ENCODE results near the gene OGDHL.
"Not testable (repeated sequence)": the region's sequence is repeated elsewhere in the genome, so short reads cannot be mapped to it uniquely, and the experiment has no call there.

Gene OGDHL

GRCh38 chr10:49738616-49739360, 23.3 kb downstream of the OGDHL start:
- DNase-seq (ENCODE audit: low spot score) = no peak

GRCh38 chr10:49737474-49738201, 24.5 kb downstream of the OGDHL start:
- DNase-seq (ENCODE audit: low spot score) = no peak

DNA sequence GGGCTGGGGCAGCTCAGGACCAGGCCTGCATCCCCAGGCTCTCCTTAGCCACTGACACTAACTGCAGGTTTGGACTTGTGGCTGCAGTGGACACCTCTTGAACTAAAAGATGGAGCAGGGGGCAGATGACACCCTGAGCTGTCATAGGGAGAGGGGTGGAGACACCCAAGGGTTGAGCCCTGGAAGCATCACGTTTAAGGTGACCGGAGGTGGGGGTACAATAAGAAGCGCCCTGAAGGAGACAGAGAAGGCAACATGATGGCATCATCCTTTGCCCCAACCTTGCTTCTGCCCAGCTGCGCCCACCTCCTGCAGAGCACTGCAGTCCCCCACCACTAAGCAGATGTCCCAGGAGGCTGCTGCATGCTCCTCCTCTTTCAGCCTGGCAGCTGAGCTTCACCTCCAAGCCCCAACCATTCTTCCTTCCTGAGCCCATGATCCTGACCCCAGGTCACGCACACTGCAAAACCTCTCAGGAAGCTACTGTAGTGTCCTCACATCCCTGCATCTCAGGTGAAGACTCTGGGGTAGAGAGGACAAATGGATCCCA, 25.5 kb downstream of the OGDHL start:
- no peak for DNase-seq (ENCODE audit: low spot score)

DNA sequence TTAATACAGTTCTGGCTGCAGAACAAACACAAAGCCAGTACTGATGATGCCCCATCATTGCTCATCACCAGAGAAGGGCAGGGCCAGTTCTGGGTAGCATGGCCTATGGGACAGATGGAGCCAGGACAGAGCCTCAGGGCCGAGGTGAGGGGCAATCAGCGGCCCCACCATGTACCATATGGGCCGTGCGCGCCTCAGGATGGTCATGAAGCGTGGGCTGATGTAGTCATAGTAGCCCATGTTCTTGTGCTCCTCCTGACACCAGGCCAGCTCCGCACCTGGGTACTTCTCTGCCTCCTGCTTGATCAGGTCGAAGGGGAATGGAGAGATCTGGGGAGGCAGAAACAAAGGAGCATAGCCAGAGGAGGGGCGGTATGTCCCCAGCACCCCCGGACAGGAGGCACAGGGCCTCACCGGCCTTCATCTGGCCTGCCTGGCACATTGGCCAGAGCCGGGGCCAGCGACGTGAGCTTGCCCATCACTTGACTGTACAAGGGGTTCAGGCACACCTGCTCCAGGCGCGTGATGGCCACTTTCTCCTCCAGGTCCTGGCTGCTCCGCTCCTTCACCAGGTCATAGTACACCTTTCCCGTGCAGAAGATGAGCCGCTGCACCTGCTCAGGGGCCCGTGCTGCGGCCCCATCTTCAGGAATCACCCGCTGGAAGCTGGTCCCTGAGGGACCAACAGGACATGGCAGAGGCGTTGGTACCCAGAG, 26.1 kb downstream of the OGDHL start:
- DNase-seq (ENCODE audit: low spot score) = no peak

- no peak for DNase-seq (ENCODE audit: low spot score)
These were observed 27.0 kb downstream of the OGDHL start for GRCh38 chr10:49735161-49735560.

DNA sequence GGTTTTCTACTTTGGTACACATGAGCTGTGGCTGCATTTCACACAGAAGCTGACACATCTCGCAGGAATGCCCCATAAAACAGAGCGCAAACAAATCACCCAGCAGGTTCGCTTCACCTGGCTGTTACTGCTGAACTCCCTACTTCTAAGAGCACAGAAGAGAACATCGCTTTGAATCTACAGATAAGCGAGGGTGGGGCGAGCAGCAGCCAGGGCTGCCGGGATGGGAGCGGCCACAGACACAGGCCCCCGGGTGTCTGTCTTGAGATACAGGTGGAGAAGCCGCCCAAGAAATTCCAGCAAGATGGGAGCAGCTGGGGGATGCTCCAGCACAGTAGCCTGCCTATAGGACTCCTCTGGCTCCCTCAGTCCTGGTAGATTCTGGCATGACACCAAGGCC, 27.4 kb downstream of the OGDHL start:
- no peak for DNase-seq (ENCODE audit: low spot score)

DNA sequence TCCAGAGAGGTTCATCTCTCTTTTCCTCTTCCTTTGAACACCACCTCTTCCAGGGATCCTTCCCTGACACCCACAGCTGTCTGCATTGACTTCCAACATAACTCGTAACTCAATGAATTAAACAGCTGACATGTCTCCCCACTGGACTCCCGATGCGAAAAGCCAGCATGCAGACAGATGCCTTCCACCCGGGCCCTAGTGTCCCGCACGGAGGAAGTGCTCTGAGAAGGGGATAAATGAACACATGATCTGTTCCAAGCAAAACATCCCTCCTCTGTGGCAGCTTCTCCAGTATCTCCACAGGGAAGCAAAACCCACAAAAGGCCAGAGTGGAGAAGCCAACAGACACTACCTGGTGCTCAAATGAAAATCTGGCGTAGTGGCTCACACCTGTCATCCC, 28.3 kb downstream of the OGDHL start:
- no peak for DNase-seq (ENCODE audit: low spot score)

GRCh38 chr10:49726593-49726992, 35.5 kb downstream of the OGDHL start:
- DNase-seq (ENCODE audit: low spot score) = no peak

GRCh38 chr10:49715157-49715556, 47.0 kb downstream of the OGDHL start:
- DNase-seq (ENCODE audit: low spot score) = not testable (repeated sequence)

GRCh38 chr10:49713266-49713665, 48.9 kb downstream of the OGDHL start:
- no peak for DNase-seq (ENCODE audit: low spot score)

GRCh38 chr10:49711481-49711880, 50.6 kb downstream of the OGDHL start:
- DNase-seq (ENCODE audit: low spot score) = no peak

GRCh38 chr10:49710966-49711365, 51.2 kb downstream of the OGDHL start:
- no peak for DNase-seq (ENCODE audit: low spot score)

DNA sequence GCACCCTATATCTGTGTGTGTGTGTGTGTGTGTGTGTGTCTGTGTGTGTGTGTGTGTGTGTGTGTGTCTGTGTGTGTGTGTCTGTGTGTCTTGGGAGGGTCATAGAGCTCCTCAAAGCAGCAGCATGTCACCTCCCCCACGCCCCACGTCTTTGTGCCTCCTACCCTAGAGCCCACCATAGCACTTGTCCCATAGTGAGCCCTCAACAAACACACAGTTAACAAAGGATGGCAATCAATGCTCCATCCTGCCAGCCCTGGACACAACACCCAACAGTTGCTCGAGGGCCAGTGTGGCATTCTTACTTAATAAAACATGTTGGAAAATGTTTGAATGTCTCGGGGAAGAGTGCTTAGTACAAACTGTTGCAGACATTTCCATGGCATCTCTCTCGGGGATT, 52.2 kb downstream of the OGDHL start:
- no peak for DNase-seq (ENCODE audit: low spot score)

DNA sequence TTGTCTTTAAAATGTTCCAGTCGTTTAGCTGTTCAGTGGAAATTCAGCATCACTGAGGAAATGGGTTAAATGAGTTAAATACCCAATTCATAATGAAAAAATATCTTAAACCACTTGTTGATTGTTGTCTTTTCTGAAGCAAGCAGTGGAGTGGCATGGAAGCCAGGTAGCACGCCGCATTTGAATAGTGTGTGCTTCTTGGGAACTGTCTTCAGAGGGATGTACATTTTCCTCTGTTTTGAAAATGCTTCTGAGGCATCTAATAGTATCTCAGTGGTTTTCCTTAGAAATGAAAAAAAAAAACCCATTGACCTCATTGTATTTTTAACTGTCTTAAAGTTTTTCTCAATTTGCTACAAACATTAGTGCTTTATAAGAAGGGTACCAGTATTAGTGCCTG, 54.5 kb downstream of the OGDHL start:
- no peak for DNase-seq (ENCODE audit: low spot score)

GRCh38 chr10:49700997-49701396, 61.1 kb downstream of the OGDHL start:
- DNase-seq (ENCODE audit: low spot score) = no peak

DNA sequence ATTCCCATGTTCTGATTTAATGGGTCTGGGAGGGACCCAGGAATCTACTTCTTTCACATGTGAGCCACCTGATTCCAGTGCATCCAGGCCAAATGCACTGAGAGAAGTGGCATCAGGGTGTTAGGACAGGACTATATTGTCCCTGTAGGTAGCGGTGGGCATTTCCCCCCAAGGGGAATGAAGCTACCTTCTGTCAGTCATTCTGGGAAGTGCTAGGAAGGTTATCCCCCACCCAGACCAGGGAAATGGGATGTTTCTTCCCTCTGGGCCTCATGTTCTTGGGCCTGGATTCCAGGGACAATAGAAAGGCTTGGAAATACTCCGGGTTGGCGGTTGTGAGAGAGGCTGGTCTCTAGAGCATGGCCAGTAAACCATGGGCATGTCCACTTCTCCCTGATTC, 61.9 kb downstream of the OGDHL start:
- no peak for DNase-seq (ENCODE audit: low spot score)

- DNase-seq (ENCODE audit: low spot score) = no peak
These were observed 63.4 kb downstream of the OGDHL start for GRCh38 chr10:49698679-49699078.

DNA sequence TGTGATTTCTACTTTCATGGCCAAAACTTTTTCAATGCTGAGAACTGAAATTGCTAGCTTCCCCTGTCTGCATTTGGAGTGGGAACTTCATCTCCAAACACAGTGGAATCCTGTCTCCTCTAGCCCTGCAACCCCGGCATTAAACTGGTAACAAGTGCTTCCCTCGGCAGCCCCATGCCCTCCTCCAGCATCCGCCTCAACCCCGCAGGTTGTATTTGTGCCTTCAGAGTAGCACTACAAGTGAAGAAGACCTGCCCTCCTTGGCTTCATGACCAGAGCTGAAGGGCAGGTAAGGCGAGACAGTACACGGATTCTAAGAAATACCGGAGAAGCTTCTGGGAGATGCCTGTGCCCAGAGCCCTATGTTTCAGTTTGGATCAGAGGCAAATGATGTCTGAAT, 65.8 kb downstream of the OGDHL start:
- no peak for DNase-seq (ENCODE audit: low spot score)

DNA sequence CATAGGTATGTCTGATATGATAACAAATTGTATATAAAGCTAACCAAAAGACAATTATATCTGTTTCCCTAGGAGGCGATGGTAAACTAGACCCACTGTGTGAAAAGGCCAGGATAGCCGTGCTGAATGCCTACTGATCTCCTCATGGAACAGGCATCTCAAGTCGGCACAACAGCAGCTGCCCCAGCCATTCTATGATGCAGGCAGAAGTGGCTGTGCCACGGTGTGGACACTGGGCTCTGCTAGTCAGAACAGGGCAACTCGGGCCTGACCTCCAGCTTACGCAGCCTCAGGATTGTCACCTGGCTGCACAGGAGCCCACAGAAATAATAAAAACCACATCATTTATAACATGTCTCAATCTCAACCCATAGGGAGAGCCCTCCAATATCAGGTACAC, 67.7 kb downstream of the OGDHL start:
- no peak for DNase-seq (ENCODE audit: low spot score)

- DNase-seq (ENCODE audit: low spot score) = no peak
These were observed 70.5 kb downstream of the OGDHL start for GRCh38 chr10:49691588-49691987.

- no peak for DNase-seq (ENCODE audit: low spot score)
These were observed 71.3 kb downstream of the OGDHL start for GRCh38 chr10:49690698-49691356.

DNA sequence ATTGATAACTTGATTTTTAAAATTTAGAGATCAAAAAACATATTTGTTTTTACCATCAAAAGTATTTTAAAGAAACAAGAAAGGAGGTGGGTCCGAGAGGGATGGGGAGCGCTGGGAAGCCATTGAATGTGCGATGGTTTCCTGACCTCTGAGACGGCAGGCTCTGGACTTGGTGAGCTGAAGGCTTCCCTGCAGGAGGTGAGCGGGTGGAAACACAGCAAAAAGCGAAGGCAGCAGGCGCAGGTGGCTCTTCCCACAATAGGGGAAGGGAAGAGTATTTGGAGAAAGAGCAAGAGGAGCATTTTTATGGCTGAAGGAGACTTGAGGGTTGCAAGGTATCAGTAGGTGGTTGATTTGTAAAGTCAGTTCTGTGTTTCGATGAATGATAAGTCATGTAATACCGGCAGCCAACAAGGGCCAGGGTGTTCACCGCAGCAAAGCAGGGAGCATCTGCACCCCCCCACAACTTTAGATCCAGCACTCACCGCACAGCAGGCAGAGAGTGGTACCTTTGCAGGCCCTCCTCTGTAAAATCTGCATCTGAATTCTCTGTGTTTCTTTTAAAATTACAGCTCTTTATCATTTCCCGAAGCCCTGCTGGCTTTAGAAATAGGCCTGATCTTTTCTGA, 72.1 kb downstream of the OGDHL start:
- no peak for DNase-seq (ENCODE audit: low spot score)
